Mucosa of stomach (tissue), 1 donor: ENCODE results near the gene BDNF.
"Not testable (repeated sequence)": the region's sequence is repeated elsewhere in the genome, so short reads cannot be mapped to it uniquely, and the experiment has no call there.

ENCODE experiments used
- H3K27me3 ChIP-seq: one replicate; pipeline ENCODE4 v1.7.0; 2013; ENCODE audit warnings: mild to moderate bottlenecking, low read length; ENCODE audit not compliant: control insufficient read depth, insufficient read depth
- H3K36me3 ChIP-seq: one replicate; pipeline ENCODE4 v1.7.0; 2013; ENCODE audit warnings: low read length; ENCODE audit not compliant: control insufficient read depth, insufficient read depth
- H3K4me1 ChIP-seq: one replicate; pipeline ENCODE4 v1.7.0; 2013; ENCODE audit warnings: mild to moderate bottlenecking, low read length; ENCODE audit not compliant: control insufficient read depth, insufficient read depth
- H3K4me3 ChIP-seq: one replicate; pipeline ENCODE4 v1.7.0; 2013; ENCODE audit warnings: low read length
- H3K9ac ChIP-seq: one replicate; pipeline ENCODE4 v1.7.0; 2013; ENCODE audit warnings: mild to moderate bottlenecking, low read length, moderate library complexity
- H3K9me3 ChIP-seq: one replicate; pipeline ENCODE4 v1.7.0; 2013; ENCODE audit warnings: mild to moderate bottlenecking, low read length, moderate library complexity; ENCODE audit not compliant: control insufficient read depth
- donor health status: Pancreatic carcinoma.

BDNF gene

GRCh38 chr11:27653990-27654758 lies 46.1 kb downstream of the BDNF start:
- H3K27me3 ChIP-seq: no peaks in the 10 kb centered on the region
- no peaks in the 10 kb centered on the region for H3K9me3 ChIP-seq
- H3K36me3 ChIP-seq: no peaks in the 10 kb centered on the region
- no peaks in the 10 kb centered on the region for H3K4me1 ChIP-seq
- no peak overlapping the region for H3K9ac ChIP-seq
- no peak overlapping the region for H3K4me3 ChIP-seq

DNA sequence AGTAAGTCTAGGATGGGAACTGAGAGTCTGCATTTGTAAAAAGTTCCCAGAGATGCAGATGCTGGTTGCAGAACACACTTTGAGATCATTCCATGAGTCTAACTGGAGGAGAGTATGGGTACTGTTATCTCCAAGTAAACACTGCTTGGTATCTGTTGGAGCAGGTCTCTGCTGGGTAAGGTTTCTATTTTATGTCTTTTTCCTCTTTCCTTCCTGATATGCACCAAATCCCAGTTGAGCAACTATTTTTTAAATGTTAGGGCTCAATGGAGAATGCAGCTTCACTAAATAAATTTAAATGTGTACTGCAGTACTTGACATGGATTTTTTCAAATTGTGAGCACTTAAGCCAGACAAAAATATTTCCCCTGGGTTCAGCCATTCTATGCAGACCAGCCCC lies 48.5 kb downstream of the BDNF start:
- no peaks in the 10 kb centered on the region for H3K4me1 ChIP-seq
- no peaks in the 10 kb centered on the region for H3K36me3 ChIP-seq
- H3K4me3 ChIP-seq: no peak overlapping the region
- no peak overlapping the region for H3K9ac ChIP-seq
- H3K27me3 ChIP-seq: no peaks in the 10 kb centered on the region
- H3K9me3 ChIP-seq: no peaks in the 10 kb centered on the region

- H3K4me3 ChIP-seq: no peak overlapping the region
- H3K27me3 ChIP-seq: no peaks in the 10 kb centered on the region
- H3K36me3 ChIP-seq: no peaks in the 10 kb centered on the region
- H3K4me1 ChIP-seq: no peaks in the 10 kb centered on the region
- no peaks in the 10 kb centered on the region for H3K9me3 ChIP-seq
- H3K9ac ChIP-seq: no peak overlapping the region
These were observed 49.3 kb downstream of the BDNF start for GRCh38 chr11:27650988-27651387.

DNA sequence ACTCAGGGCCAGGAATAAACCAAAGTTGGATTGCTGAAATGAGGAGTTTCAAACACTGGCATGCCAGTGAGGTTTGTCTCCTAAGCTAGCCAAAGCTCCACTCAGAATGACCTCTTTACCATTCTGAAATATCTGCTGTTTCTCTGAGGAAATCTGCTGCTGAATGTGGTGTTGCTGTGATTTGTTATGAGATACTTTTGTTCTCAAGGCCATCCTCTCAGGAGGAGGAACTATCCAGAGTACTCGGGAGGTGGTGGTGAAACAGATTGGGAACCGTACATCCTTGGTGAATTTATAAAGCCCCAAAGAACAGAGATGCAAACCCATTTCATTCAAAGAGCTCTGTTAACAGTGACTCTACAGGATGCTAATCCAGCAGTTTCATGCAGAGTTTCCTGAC lies 50.5 kb downstream of the BDNF start:
- no peak overlapping the region for H3K9ac ChIP-seq

DNA sequence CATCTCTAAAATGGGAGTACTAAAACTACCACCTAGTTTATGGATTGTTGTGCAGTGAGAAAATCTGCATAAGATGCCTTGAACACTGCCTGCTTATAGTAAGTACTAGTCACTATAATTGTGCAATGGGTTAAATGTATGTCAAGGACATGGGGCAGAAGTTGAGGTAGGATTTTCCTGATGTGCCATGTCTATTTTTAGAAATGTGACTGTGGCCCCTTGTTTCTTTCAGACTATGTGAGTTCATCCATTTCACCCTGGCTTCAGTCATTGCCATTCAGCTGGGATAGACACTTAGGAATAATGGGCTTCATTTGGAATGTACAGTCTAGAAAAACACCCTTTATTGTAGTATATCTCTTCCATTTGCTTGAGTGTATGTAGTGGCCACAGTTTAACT lies 51.4 kb downstream of the BDNF start:
- Histone ChIP-seq H3K9ac (no peak overlapping the region), H3K4me3 (no peak overlapping the region), H3K27me3 (no peaks in the 10 kb centered on the region), H3K4me1 (no peaks in the 10 kb centered on the region), H3K9me3 (no peaks in the 10 kb centered on the region), H3K36me3 (no peaks in the 10 kb centered on the region)

More for the DNA sequence above, 50.5 kb downstream of the BDNF start:
- H3K36me3 ChIP-seq: no peaks in the 10 kb centered on the region
- no peaks in the 10 kb centered on the region for H3K4me1 ChIP-seq
- H3K27me3 ChIP-seq: no peaks in the 10 kb centered on the region
- H3K9me3 ChIP-seq: no peaks in the 10 kb centered on the region
- H3K4me3 ChIP-seq: no peak overlapping the region

GRCh38 chr11:27646051-27646818 lies 54.0 kb downstream of the BDNF start:
- Histone ChIP-seq H3K9me3 (no peaks in the 10 kb centered on the region), H3K36me3 (no peaks in the 10 kb centered on the region), H3K4me3 (no peak overlapping the region), H3K27me3 (no peaks in the 10 kb centered on the region), H3K9ac (no peak overlapping the region), H3K4me1 (no peaks in the 10 kb centered on the region)

GRCh38 chr11:27642954-27643353 lies 57.3 kb downstream of the BDNF start:
- Histone ChIP-seq H3K4me3 (no peak overlapping the region), H3K4me1 (no peaks in the 10 kb centered on the region), H3K27me3 (no peaks in the 10 kb centered on the region), H3K9me3 (no peaks in the 10 kb centered on the region), H3K36me3 (no peaks in the 10 kb centered on the region), H3K9ac (no peak overlapping the region)

- Histone ChIP-seq H3K27me3 (no peaks in the 10 kb centered on the region), H3K36me3 (no peaks in the 10 kb centered on the region), H3K4me1 (no peaks in the 10 kb centered on the region), H3K4me3 (no peak overlapping the region), H3K9ac (no peak overlapping the region), H3K9me3 (no peaks in the 10 kb centered on the region)
These were observed 59.3 kb downstream of the BDNF start for GRCh38 chr11:27640954-27641353.

DNA sequence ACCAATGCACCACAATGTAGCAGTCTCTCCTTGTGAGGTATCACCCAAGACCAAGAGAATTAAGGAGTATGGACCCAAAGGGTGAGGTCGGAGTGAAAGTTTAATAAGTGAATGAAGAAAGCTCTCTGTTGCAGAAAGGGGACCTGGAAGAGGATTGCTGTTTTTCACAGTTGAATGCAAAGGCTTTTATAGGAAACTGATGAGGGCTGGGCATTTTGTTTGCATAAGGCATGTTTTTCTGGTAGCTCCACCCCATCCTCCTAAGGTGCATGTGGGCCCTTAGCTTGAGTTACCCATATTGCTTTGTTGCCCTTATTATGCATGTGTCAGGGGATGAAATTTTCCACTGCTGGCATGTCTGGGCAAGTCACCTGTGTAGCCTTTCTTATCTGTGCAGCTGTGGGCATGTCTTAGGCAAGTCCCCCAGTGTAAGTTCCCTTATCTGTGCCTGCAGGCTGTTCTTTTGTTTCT lies 64.7 kb downstream of the BDNF start:
- H3K36me3 ChIP-seq: no peaks in the 10 kb centered on the region
- H3K4me1 ChIP-seq: no peaks in the 10 kb centered on the region
- no peak overlapping the region for H3K4me3 ChIP-seq
- no peaks in the 10 kb centered on the region for H3K9me3 ChIP-seq
- no peak overlapping the region for H3K9ac ChIP-seq
- no peaks in the 10 kb centered on the region for H3K27me3 ChIP-seq

- not testable (repeated sequence) for H3K4me1 ChIP-seq, H3K4me3 ChIP-seq
These were observed 65.5 kb downstream of the BDNF start for GRCh38 chr11:27634776-27635175.

GRCh38 chr11:27634282-27634681 lies 66.0 kb downstream of the BDNF start:
- H3K9ac ChIP-seq, H3K9me3 ChIP-seq, H3K4me1 ChIP-seq, H3K36me3 ChIP-seq, H3K4me3 ChIP-seq, H3K27me3 ChIP-seq: not testable (repeated sequence)

More at GRCh38 chr11:27634776-27635175, 65.5 kb downstream of the BDNF start:
- not testable (repeated sequence) for H3K27me3 ChIP-seq, H3K36me3 ChIP-seq, H3K9me3 ChIP-seq, H3K9ac ChIP-seq

GRCh38 chr11:27629023-27629422 lies 71.2 kb downstream of the BDNF start:
- not testable (repeated sequence) for H3K4me3 ChIP-seq, H3K27me3 ChIP-seq, H3K4me1 ChIP-seq, H3K36me3 ChIP-seq, H3K9me3 ChIP-seq, H3K9ac ChIP-seq
